Body of pancreas (tissue), 4 donors: ENCODE data around the gene PRKCSH.

Experiments
- CTCF ChIP-seq, 7 experiments: fragments of 450-650 bp in 4 of 7; fragments of 200-600 bp in 3 of 7; sonication (generic) in 3 of 7; IDR thresholded peaks; one replicate each; pipeline ENCODE4 v1.5.1; 2016 to 2019; ENCODE audit warnings: antibody characterized with exemption in 7 of 7
- POLR2A ChIP-seq, 3 donors: fragments of 450-650 bp; IDR thresholded peaks; one replicate each; pipeline ENCODE4 v1.6.1; 2016; ENCODE audit warnings: antibody characterized with exemption in 3 of 3, mild to moderate bottlenecking in 2 of 3

- TF ChIP-seq CTCF (IDR thresholded peaks at IDR 0.05) (no peak), POLR2A (IDR thresholded peaks at IDR 0.05) (no peak)
Measured at GRCh38 chr19:11451871-11452619, 16.6 kb downstream of the PRKCSH start.
